Right ventricle myocardium inferior (tissue), 1 donor: ENCODE results near the gene ASPDH. TPM values are rescaled to one million over a fixed set of nuclear protein-coding genes. Genes with fewer than 3 reads are reported as not detected.
A peak's percentile ranks its signal among the peaks of the same experiment; 100 is the strongest.

Source experiments
- ATAC-seq: fragments of 200-7000 bp; cut with Tn5 transposase; one replicate; pipeline ENCODE4 v1.9.1; 2020; ENCODE audit warnings: mild to moderate bottlenecking, moderate library complexity
- DNase-seq: peaks from one replicate; pipeline ENCODE4 v3.0.0; 2021; ENCODE audit errors: missing footprints
- intact Hi-C: fragments of 100-400 bp; cut with DNase I; formaldehyde crosslinking; loops from one replicate; pipeline ENCODE4 v1.11.0; 2022
- total RNA-seq: library from RNA; stranded (reverse); fragmentation: NEBNext Ultra II Directional; extraction: Animal tissue kit (Norgen Biotek cat#: 25700); gene quantifications from one replicate; pipeline ENCODE4 v1.2.1, GENCODE V29; 2021
- donor health status: DM: no; HTN: yes; CAD: no; lungs with severe emphysema.

Gene ASPDH
- total RNA-seq, 1 donor from 2014 or later: not detected

- peak; percentile 62 for ATAC-seq
- intact Hi-C loops: no loop called here
- peak; percentile 80 for DNase-seq
These were observed 11.9 kb downstream of the ASPDH start for GRCh38 chr19:50501568-50502475.

DNA sequence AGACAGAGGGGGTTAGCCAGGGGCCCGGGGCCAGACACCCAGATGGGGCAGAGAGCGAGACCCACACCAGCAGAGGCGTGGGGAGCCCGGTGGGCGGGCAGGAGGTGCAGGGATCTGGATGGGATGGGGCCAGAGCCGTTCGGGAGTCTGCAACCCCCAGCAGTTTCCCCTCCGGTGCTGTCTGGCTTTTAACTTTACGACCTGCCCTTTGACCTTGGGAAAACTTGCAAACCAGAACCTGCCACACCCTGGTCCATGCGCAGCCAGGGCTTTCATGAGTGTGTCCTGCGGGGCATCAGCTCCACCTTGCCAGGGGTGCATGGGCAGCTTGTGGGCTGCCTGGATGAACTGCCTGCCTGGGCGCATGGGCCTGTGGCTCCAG, 12.5 kb downstream of the ASPDH start:
- ATAC-seq: no peak

DNA sequence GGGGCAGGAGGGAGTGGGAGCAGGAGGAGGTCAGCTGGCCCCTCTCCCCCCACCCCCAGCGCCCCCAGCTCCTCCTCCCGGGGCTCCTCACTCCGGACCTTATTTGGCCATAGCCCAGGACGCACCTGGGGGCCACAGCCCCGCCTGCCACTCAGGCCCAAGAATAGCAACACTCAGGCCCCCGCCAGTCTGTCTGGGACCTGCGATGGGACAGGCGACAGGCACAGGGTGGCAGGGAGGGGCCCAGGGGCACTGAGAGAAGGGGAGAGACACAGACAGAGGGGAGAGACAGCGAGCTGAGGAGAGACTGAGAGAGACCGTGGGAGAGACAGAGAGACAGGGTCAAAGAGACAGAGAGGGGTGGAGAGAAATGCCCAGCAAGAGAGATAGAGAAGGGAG, 13.0 kb downstream of the ASPDH start:
- peak; percentile 73 for ATAC-seq
- DNase-seq: peak; percentile 86
- intact Hi-C loops: no loop called here

More for the DNA sequence above, 12.5 kb downstream of the ASPDH start:
- intact Hi-C loops: no loop called here
- peak; percentile 68 for DNase-seq

- intact Hi-C loops: no loop called here
- peak; percentile 61 for ATAC-seq
- peak; percentile 85 for DNase-seq
These were observed 13.5 kb downstream of the ASPDH start for GRCh38 chr19:50500060-50500752.

DNA sequence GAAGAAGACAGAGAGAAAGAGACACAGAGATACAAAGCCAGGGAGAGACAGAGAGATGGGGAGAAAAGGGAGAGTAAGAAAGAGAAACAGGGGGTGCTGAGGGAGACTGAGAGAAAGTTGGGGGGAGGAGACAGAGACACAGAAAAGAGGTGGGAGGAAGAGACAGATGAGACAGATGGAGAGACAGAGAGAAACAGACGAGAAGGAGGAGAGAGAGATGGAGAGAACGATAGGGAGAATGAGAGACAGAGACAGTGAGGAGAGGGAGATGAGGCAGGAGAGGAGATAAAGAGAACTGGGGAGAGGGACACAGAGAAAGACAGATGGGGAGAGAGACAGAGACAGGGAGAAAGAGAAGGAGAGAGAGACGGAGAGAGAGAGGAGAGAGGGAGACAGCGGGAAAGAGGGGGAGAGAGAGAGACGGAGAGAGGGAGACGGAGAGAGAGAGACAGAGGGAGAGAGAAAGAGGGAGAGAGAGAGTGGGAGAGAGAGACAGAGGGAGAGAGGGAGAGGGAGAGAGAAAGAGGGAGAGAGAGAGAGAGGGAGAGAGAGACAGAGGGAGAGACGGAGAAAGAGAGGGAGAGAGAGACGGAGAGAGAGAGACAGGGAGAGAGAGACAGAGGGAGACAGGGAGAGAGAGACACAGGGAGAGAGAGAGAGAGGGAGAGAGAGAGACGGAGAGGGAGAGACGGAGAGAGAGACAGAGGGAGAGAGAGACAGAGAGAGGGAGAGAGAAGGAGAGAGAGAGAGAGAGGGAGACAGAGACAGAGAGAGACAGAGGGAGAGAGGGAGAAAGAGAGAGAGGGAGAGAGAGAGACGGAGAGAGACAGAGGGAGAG, 15.3 kb downstream of the ASPDH start:
- intact Hi-C loops: loop anchor here (10.0 kb wide), 1 partner anchor 1044 kb away; the partner anchor contains the start of genes ALDH16A1 and PIH1D1

DNA sequence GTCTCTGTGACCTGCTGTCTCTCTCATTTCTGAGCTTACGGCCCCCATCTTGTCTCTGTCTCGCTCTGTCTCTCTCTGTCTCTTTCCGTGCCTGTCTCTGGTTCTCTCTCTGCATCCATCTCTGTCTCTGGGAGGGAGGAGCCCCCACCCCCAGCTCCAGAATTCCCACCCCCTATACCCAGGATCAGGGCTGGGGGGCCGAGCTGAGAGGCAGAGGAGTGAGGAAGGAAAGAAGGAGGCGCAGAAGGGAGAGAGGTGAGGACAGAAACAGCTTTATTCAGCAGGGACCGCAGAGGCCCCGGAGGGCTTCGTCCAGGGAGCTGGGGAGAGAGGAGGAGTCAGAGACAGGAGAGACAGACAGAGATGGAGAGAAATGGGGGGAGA, 16.7 kb downstream of the ASPDH start:
- ATAC-seq: peak; percentile 4
- no peak for DNase-seq

More for the DNA sequence above, 15.3 kb downstream of the ASPDH start:
- ATAC-seq: no peak
- DNase-seq: no peak

DNA sequence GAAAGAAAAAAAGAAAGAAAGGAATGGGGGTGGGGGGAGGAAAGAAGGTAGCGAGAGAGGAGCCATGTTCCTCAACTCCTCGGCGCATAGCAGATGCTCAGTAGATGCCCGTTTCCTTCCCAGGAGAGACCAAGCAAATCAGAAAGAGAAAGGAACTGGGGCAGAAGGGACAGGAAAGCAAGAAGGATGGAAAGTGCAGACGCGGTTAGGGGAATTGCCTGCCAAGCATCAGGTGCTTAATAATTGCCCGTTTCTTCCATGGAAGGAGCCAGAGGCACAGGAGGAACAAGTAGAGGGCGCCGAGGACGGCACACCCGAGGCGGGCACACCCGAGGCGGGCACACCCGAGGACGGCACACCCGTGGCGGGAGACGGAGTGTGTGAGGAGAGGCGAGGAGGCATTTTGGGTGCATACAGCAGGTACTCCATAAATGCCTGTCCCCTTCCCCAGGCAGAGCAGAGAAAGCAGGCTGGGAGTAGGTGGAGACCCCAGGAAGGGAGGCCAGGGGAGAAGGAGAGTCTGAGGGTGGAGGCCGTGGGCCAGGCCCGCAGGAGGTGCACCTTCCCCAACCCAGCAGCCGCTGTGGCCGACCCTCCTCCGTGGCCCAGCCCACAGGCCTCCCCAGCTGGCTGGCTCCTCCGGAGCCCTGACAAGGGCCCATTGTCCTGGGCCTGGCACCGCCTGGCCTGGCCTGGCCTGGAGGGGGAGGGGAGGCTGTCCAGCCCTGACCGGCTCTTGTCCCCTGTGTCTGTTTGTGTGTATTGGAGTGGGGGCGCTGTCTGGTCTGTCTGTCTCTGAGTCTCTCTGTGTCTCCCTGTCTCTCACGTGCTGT, 17.3 kb downstream of the ASPDH start:
- DNase-seq (peak; percentile 79), ATAC-seq (peak; percentile 59)
- intact Hi-C loops: loop anchor here (10.0 kb wide), 1 partner anchor 1042 kb away; the partner anchor contains the start of genes ALDH16A1 and PIH1D1

More for the DNA sequence above, 16.7 kb downstream of the ASPDH start:
- intact Hi-C loops: loop anchor here (10.0 kb wide), 1 partner anchor 1042 kb away; the partner anchor contains the start of genes ALDH16A1 and PIH1D1

- intact Hi-C loops: loop anchor here (10.0 kb wide), 1 partner anchor 1040 kb away; the partner anchor contains the start of genes ALDH16A1 and PIH1D1
- ATAC-seq: no peak
- no peak for DNase-seq
These were observed 18.6 kb downstream of the ASPDH start for GRCh38 chr19:50495020-50495531.

DNA sequence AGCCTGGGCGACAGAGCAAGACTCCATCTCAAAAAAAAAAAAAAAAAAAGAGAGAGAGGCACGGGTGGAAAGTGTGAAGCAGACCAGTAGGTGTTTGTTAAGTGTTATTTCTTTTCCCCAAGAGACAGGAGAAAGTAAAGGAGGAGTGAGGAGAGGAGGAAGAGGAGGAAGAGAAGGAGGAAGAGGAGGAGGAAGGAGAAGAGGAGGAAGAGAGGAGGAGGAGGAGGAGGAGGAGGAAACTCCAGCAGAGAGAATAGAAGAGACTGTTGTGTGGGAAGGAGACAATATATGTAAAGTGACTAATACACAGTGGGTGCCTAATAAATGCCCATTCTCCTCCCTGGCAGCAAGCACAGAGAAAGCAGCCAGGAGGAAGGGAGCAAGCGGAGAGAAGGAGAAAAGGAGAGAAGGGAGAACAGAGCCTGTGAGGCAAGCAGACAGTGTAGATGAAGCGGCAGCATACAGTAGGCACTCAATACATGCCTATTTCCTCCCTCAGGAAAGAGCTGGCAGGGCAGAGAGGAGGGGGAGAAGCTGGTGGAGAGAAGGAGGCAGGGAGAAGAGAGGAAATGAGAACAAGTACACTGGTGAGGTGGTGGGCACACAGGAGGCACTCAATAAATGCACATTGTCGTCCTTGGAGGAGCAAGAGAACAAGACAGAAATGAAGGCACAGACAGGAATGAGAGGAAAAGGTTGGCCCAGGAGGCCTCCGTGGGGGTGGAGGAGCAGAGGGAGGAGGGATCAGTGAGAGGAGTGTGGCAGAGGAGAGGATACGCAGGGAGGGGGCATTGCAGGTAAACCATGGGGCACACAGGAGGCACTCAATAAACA, 19.3 kb downstream of the ASPDH start:
- DNase-seq: peak; percentile 34
- intact Hi-C loops: loop anchor here (10.0 kb wide), 1 partner anchor 1040 kb away; the partner anchor contains the start of genes ALDH16A1 and PIH1D1
- ATAC-seq: no peak

GRCh38 chr19:50493171-50493570, 20.5 kb downstream of the ASPDH start:
- DNase-seq (peak; percentile 11), ATAC-seq (no peak)
- intact Hi-C loops: loop anchor here (10.0 kb wide), 1 partner anchor 1038 kb away; the partner anchor contains the start of genes ALDH16A1 and PIH1D1

DNA sequence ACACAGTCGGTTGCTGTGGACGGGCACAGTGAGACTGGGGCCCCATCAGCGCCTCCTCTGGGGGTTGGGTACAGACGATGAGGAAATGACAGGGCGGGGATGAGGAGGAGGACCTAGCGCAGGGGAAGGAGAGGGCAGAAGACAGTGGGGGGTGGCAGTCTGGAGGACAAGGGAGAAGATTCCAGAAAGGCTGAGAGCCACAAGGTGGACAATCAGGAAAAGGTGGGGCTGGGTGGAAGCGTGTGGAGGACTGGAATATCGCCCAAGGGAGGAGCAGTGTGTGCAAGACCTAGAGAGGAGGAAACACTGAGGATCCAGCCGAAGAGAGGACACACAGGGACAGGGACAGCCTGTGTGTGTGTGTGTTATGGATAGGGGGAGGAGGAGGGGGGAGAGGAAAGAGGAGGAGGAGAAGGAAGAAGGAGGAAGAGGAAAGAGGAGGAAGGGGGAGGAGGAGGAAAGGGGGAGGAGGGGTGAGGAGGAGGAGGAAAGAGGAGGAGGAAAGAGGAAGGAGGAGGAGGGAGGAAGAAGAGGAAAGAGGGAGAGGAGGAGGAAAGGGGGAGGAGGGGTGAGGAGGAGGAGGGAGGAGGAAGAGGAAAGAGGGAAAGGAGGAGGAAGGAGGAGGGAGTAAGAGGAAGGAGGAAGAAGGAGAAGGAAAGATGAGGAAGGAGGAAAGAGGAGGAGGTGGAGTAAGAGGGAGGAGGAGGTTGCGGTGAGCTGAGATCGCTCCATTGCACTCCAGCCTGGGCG, 21.2 kb downstream of the ASPDH start:
- peak; percentile 52 for DNase-seq
- intact Hi-C loops: loop anchor here (10.0 kb wide), 1 partner anchor 1038 kb away; the partner anchor contains the start of genes ALDH16A1 and PIH1D1

DNA sequence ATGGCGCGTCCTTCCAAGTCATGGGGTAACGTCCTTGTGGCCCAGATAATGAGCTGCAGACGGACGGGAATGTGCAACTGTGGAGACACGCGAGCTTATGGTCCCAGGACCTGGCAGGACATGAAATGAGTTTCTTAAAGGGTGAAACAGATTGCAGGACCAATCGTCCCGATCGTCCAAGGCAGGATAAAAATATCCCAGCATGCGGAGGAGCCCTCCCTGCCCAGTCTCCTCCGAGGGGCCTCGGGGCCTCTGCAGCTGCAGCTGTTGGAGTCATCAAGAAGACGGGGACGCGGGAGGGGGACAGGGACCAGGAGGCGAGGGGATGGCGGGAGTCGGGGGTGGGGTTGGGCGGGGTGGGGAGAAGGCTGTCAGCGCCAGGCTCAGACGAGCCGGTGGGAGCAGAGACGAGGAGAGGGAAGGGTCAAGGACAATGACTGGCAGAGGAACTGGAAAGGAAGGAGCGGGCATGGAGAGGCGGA, 22.7 kb downstream of the ASPDH start:
- intact Hi-C loops: loop anchor here (10.0 kb wide), 1 partner anchor 1036 kb away; the partner anchor contains the start of genes ALDH16A1 and PIH1D1
- DNase-seq (peak; percentile 44), ATAC-seq (no peak)

More for the DNA sequence above, 21.2 kb downstream of the ASPDH start:
- ATAC-seq: no peak

DNA sequence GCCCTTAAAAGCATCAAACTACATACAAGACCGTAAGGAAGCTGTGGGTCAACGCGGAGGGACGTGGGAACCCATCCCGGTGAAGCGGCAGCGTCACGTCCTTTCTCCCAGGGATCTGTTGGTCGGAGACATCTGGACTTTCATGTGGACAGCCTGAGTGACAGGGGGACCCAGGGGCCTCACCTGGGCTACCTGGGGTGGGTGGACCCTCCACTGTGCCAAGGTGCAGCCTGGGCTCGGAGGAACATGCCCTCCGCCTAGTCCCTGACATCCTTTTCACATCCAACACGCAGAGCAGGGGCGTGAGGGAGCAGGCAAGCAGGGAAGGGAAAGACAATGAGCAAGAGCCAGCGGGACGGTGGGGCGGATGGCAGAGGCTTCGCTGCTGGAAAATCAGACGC, 23.3 kb downstream of the ASPDH start:
- intact Hi-C loops: loop anchor here (10.0 kb wide), 1 partner anchor 1036 kb away; the partner anchor contains the start of genes ALDH16A1 and PIH1D1
- ATAC-seq (no peak), DNase-seq (peak; percentile 56)

DNA sequence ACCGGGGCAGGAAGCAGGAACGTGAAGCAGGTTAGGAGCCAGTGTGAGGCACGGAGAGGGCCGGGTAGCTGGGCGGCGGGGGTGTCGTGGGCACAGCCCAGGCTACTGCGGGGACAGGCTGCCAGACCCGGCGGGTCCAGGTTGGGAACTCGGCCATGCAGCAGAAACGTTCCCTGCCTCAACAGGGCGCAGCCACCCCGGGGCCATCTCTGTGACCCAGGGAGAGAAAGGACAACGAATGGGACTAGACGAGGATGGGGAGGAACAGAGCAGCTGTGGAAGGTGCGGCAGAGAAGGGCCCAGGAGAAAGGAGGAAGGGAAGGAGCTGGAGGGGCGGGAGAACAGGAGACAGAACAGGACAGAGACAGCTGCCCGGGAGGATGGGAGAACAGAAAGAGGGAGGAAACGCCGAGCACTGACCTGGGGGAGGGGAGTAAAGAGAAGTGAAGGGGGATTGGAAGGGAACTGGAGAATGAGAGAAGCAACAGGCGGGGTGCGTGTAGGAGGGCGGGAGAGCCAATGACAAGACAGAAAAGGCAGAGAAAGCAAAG, 24.2 kb downstream of the ASPDH start:
- intact Hi-C loops: loop anchor here (10.0 kb wide), 1 partner anchor 1035 kb away; the partner anchor contains the start of genes ALDH16A1 and PIH1D1
- DNase-seq: peak; percentile 68
- ATAC-seq: no peak
